Liver (tissue), 3 donors: ENCODE measurements around the gene UBE2D2.

ENCODE experiments used
- EGR1 ChIP-seq, 2 donors: IDR thresholded peaks; 2 replicates each; pipeline ENCODE4 v1.6.1; 2016 to 2018; ENCODE audit warnings: antibody characterized with exemption in 2 of 2, low read depth in 2 of 2
- TAF1 ChIP-seq: conservative IDR thresholded peaks from 2 replicates; pipeline ENCODE4 v1.6.1; 2016; ENCODE audit warnings: antibody characterized with exemption, mild to moderate bottlenecking
- TF ChIP-seq, protein P1 (sequence below): IDR thresholded peaks from 2 replicates; pipeline ENCODE4 v1.6.1; 2016; ENCODE audit warnings: antibody characterized with exemption
- TF ChIP-seq, protein P2 (sequence below): fragments of 150-350 bp; IDR thresholded peaks from 2 replicates; pipeline ENCODE4 v1.5.1; 2017; ENCODE audit warnings: improper control_type of control experiment, low read depth, low read length; ENCODE audit not compliant: missing input control
- donor health status: healthy.
- donor health status: healthy.

DNA sequence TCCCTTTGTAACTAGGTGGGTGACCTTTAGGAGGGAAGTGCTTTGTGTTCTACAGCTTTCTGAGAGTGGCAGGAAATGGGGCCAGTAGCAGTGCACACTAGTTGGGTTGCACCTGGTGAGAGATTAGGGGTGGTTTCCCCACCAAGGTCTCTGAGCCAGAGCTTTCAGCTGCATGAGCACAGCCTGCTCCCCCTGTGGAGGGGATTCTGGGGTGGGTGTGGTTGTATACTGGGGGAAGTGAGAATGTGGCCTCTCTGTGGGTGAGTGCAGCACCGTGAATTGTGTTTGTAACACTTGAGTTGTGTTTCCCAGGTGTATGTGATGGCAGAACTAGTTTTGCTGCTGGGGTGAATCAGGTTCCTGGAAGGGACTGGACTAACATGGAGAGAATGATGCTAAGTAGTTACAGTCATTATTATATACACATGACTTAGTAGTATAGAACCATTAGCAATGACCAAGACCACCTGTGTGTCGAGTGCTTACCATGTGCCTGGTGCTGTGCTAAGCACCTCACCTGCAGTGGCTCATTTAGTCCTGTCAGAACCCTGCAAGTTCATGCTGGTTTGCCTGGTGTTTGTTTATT lies 75.2 kb downstream of the UBE2D2 start:
- no peak for TF ChIP-seq EGR1 (IDR thresholded peaks at IDR 0.05; ENCODE audit: low read depth in 2 of 2)
- TF ChIP-seq, protein P1, sequence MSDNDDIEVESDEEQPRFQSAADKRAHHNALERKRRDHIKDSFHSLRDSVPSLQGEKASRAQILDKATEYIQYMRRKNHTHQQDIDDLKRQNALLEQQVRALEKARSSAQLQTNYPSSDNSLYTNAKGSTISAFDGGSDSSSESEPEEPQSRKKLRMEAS = peak; percentile 2
- TF ChIP-seq, protein P2, sequence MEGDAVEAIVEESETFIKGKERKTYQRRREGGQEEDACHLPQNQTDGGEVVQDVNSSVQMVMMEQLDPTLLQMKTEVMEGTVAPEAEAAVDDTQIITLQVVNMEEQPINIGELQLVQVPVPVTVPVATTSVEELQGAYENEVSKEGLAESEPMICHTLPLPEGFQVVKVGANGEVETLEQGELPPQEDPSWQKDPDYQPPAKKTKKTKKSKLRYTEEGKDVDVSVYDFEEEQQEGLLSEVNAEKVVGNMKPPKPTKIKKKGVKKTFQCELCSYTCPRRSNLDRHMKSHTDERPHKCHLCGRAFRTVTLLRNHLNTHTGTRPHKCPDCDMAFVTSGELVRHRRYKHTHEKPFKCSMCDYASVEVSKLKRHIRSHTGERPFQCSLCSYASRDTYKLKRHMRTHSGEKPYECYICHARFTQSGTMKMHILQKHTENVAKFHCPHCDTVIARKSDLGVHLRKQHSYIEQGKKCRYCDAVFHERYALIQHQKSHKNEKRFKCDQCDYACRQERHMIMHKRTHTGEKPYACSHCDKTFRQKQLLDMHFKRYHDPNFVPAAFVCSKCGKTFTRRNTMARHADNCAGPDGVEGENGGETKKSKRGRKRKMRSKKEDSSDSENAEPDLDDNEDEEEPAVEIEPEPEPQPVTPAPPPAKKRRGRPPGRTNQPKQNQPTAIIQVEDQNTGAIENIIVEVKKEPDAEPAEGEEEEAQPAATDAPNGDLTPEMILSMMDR = no peak
- TF ChIP-seq TAF1 = no peak
